ENCODE results near the gene SPEF2. TPM values are rescaled to one million over a fixed set of nuclear protein-coding genes. Genes with fewer than 3 reads are reported as not detected.

The SPEF2 gene
- total RNA-seq, 1 donor from 2014 or later: 11.2 TPM

DNA sequence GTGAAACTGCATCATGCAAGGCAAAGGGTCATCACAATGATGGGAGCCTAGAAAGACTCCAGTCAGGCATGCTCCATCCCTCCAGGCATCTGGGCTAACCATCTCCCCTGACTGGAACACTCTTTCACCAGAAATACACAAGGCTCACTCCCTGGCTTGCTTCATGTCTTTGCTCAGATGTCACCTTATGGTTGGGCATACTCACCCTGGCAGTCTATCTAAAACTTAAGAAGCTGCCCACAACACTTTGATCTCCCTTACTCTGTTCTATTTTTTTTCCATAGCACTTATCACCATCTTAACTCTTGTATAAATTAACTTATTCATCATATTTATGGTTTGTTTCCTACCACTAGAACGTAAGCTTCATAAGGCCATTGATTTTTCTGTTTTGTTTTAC, 90.0 kb downstream of the SPEF2 start:
- DNase-seq (ENCODE audit: low read depth): no peak

DNA sequence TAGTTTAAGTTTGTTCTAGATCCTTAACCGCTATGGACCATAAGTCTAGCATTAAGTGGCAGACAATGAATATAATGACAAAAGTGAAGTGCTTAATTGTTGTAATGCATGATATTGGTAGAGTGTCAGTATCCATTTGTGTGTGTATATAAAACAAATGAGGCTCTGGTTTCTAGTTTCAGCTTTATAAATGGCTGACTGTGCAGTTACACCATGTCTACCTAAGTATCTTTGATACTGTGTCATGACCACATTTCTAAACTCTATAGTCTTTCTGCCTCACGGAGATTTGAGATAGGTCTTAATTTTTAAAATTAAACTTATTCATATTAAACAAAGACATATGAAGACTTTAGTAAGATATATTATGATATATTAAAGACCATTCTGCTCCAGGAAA, 92.0 kb downstream of the SPEF2 start:
- DNase-seq (ENCODE audit: low read depth): no peak

DNA sequence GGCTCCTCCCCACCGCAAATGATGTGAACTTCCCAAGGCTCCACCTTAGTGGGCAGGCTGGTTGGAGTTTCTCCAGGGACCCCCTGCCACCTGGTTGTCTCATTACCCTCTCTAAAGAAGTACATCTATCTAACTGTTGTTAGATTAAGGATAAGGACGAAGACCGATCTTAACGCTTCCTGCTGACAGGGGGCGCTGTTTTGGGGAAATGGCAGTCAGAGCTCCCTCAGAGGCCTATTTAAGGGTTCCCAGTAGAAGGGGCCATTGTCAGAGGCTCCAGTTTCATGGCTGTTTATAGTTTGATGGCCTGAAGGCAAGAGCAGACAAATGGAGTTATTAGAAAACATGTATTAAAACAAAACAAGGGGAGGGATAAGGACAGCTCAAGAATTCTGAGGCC, 100.1 kb downstream of the SPEF2 start:
- DNase-seq (ENCODE audit: low read depth): no peak

DNA sequence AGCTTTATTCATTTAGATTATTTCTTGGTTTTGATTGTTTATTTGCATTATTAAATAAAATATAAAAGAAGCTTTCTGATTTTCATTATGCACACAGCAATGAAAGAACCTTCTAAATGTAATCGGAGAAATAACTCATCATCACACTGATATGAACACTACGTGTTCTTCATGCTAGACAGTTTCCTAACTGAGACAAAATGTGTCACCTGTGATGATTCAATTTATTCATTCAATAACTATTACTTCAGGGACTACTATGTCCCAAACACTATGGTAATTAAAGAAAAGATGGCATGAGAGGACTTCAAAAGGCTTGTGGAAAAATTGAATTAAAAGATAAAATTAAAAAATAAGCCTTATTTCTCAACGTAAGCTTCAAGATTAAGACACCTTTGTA, 118.1 kb downstream of the SPEF2 start:
- no peak for DNase-seq (ENCODE audit: low read depth)

DNA sequence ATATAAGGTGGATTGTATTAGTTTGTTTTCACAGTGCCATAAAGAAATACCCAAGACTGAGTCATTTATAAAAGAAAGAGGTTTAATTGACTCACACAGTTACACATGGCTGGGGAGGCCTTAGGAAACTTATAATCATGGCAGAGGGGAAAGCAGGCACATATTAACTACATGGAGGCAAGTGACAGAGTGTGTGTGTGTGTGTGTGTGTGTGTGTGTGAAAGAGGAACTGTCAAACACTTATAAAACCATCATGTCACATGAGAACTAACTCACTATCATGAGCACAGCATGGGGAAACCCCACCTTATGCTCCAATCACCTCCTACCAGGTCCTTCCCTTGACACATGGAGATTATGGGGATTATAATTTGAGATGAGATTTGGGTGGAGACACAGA, 118.6 kb downstream of the SPEF2 start:
- peak; percentile 58 for DNase-seq (ENCODE audit: low read depth)

DNA sequence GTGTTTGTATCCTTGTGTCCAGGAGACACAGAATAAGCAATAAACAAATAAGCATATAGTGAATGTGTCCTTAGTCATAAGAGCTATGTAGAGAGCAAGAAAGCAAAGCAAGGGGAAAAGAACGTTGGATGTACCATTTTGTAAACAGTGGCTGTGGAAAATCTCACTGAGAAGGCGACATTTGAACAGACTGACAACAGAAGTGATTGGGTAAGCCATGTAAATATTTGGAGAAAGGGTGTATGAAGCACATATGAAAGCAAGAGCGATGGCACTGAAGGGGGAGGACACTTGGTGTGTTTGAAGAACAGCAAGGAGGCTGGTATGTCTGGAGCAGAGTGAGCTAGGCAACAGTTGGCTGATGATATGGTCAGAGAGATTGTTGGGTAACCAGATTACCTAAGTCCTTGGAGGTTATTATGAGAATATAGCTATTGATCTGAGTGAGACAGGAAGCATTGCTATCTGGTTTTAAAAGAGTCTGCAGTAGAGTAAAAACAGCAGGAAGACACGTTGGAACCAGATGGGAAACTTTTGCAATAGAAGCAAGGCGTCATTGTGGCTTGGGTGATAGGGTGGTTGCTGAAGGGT, 123.6 kb downstream of the SPEF2 start:
- no peak for DNase-seq (ENCODE audit: low read depth)

DNA sequence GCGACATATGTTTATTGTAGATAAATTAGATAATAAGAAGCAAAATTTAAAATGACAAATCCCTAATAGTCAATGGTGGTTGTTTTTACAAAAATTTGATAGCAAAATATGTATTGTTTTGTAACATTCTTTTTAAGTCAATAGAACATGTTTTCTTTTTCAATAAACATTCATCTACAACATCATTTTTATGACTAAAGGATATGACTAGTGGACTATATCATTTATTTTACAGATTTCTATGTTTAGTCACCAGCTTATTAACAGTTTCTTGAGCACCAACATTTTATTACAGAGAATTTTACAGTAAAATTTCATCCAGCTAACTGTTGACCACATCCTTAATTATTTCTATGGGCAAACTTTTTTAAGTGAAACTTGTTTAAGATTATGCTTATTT, 124.3 kb downstream of the SPEF2 start:
- DNase-seq (ENCODE audit: low read depth): no peak

DNA sequence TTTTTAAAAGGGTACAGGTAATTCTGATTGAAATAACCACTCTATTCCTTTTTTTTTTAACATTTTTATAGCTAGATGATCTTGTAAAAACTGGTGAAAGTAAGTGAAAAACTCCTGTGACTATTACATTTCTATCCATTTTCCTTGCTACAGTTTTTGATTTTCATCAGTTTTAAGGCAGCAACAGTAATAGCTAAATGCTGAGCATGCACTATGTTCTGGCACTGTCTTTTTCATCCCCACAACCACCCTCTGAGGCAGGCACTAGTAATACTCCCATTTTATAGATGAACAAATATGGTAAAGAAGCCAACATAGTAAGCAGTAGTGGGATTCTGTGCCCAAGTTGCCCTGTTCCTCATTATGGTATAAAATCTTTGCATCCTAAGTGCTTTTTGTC, 126.0 kb downstream of the SPEF2 start:
- DNase-seq (ENCODE audit: low read depth): no peak

DNA sequence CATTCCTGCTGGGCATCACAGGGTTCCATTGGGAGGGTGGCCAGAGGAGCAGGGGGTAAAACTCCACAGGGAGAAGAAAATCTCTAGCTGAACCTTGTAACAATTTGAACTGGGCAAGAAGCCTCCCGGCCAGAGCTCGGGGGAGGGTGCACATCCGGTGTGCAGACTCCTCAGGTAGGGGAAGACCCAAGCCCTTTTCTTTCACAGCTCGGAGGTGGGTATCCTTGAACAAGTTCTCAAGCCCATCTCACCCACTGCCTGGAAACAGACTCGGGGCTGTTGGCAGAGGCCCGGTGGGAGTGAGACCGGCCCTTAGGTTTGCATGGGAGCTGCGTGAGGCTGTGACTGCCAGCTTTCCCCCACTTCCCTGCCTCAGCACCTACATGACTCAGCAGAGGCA, 127.5 kb downstream of the SPEF2 start:
- DNase-seq (ENCODE audit: low read depth): no peak

DNA sequence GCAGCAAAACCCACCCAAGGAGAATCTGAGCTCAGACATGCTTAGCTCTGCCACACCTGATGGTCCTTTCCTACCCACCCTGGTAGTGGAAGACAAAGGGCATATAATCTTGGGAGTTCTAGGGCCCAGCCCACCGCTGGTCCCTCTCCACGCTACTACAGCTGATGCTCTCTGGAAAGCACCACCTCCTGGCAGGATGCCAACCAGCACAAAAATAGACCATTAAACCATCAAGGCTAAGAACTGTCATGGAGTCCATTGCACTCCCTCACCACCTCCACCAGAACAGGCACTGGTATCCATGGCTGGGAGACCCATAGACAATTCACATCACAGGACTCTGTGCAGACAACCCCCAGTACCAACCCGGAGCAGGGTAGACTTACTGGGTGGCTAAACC, 128.0 kb downstream of the SPEF2 start:
- no peak for DNase-seq (ENCODE audit: low read depth)

DNA sequence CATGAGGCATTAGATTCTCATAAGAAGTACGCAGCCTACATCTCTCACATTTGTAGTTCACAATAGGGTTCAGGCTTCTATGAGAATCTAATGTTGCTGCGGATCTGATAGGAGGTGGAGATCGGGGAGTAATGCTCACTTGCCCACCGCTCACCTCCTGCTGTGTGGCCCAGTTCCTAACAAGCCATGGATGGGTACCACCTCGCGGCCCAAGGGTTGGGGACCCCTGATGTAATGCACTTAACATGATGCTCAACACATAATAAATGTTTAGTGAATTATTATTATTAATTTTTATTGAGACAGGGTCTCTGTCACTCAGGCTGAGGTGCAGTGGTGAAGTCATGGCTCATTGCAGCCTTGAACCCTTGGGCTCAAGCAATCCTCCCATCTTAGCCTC, 134.3 kb downstream of the SPEF2 start:
- DNase-seq (ENCODE audit: low read depth): no peak

DNA sequence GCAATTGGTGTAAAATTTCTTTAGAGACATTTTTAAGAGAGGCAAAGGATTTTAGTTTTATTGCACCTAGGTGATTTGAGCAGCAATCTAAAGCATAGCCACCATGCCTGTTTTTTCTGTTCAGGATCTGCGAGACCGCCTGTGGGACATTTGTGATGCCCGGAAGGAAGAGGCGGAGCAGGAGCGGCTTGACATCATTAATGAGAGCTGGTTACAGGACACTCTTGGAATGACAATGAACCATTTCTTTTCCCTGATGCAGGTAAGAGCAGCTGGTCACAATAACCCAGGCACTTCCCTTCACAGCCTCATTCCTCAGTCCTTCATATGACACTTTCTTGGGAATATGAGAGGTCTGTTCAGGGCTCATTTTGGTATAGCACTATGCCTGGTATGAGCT, 135.8 kb downstream of the SPEF2 start:
- no peak for DNase-seq (ENCODE audit: low read depth)

DNA sequence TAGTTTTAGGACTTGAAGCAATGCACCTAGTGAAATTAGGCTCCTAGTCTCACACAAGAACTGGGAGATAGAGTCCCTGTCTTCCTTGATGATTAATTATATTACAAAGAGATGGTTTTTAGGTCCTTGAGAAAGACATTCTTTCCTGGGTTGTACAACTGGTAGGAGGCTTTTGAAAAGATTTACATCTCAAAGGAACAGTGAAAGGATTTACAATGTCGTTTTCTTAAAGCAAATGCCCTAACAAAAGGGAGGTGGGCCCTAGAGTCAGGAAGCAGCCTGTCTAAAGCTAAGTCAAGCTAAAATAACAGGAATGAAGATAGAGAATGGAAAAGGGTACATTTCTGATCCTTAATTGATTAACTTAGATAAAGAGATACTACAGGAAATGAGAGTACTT, 136.8 kb downstream of the SPEF2 start:
- no peak for DNase-seq (ENCODE audit: low read depth)

DNA sequence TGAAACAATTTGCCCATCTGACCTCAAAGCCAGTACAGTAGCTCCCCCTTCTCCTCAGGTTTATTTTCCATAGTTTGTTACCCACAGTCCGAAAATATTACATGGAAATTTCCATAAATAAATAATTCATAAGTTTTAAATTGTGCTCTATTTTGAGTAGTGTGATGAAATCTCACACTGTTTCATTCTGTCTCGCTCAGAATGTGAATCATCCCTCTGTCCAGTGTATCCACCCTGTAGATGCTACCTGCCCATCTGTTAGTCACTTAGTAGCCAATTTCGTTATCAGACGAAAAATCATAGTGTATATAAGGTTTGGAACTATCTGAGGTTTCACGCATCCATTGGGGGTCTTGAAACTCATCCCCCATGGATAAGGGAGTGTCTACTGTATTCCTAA, 138.3 kb downstream of the SPEF2 start:
- DNase-seq (ENCODE audit: low read depth): no peak

DNA sequence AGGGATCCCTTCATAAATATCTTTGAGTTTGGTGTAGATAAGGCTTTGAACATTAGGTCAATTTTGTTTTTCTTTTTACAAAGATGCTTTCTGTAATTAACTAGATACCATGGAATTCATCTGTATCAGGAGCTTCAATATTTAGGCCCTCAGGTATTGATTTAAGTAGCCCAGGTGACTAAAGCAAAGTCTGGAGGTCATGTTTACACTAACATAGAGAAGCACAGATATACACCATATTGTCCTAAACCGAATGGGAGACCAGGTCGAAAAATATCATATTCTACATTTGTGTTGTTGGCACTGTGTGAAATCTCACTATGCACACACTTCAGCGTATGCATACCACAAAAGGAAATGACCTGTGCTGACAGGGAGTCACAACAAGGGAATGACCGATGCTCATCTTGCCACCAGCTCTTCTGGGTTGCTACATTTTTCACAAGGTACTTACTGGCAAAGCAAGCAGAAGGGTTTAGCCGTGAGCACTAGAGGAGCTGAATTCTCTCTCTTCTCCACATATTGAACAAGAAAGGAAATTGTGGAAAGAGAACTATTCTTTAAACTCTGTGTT, 140.6 kb downstream of the SPEF2 start:
- DNase-seq (ENCODE audit: low read depth): no peak

DNA sequence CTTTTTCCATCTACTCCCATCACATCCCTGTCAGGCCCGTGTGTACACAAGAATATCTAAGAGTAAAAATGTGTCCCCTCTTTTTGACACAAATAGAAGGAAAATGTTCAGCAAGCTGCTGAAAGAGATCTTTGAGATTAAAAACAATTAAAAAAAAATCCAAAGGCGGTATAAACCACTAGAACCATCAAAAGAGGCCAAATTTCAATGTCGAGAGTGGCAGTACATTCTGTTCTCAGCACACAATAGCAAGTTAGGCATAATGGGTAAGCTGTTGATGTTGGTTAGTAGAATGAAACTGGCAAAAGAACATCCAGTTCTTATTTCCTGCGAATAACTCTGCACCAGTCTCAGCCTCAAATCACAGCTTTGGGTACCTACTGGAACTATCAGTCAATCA, 143.9 kb downstream of the SPEF2 start:
- DNase-seq (ENCODE audit: low read depth): no peak

DNA sequence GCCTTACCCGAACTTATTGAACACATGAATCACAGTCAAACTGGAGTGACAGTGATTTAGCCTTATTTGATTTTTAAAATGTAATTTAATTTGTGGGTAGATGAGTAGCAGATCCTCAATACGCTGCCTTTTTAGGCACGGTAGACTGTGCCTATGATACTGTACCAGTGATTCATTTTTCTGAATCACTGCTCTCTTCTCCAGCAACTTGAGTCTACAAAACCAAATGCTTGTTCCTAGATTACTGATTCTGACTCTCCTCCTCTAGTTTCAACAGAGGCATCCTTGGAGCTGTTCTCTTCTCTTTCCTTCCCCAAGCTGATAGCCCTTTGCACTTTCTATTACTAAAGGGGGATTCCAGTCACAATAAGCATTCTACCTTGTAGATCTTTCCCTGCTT, 144.7 kb downstream of the SPEF2 start:
- no peak for DNase-seq (ENCODE audit: low read depth)

DNA sequence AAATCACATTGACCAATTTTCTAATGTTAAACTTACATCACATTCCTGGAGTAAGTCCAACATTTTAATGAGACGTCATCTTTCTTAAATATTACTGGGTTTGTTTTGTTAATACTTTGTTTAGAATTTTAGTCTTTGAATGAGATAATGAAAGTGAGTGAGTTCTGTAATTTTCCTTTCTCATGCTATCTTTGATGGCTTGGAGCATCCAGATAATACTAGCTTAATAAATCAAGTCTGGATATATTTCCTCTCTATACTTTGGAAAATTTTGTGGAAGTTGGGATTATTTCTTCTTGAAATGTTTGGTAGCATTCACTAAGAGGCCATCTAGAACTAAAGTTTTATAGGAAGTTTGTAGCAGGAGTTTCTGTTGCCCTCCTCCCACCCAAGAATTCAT, 148.3 kb downstream of the SPEF2 start:
- DNase-seq (ENCODE audit: low read depth): no peak

DNA sequence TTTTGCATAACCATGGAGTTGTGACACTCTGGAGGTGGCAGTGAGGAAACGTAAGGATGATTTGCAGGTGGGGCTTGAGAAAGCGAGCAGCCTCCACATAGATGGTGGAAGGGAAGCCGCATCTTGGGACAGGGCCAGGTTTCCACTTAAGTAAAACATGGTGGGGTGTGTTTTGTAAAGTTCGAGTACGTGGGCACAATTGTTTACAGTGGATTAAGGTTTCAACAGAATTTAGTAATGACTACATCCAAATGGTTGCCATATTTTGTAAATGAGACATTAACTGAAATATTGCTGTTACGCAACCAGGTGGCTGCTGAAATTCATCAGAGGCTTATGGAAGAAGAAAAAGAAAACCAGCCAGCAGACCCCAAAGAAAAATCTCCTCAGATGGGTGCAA, 153.6 kb downstream of the SPEF2 start:
- no peak for DNase-seq (ENCODE audit: low read depth)

DNA sequence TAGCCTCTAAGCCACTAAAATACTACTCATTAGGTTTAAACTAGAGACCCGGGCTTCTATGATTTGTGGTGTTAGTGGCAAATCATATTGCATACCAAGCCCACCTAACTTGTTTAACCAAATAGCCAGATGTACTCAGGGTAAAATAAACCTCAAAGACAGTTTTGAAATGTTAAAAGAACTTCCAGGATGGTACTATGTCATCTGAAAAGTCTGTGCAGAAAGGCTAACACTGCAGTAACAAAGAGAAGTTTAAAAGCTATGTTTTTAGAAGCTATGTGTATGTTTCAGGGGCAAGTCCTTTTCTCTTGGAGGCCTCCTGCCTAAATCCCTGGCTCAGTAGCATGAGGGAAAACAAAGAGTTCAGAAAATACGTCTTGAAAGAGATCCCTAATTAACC, 154.2 kb downstream of the SPEF2 start:
- DNase-seq (ENCODE audit: low read depth): no peak

DNA sequence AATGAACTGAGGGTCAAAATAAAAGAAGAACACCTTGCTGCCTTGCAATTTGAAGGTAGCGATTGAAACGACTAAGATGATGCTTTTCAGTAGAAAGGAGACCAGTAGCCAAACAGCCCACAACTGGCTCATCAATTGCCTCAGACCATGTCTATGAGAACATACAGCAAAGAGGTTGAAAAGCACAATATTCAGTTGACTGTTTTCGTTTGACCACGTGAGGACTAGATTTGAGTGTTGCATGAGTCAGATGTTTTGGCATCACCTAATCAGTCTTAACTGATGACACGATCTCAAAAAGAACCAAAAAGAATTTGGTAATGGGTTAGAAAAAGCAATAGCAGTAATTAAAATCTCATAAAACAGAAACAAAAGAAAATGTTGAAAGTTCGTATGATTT, 156.3 kb downstream of the SPEF2 start:
- DNase-seq (ENCODE audit: low read depth): no peak

DNA sequence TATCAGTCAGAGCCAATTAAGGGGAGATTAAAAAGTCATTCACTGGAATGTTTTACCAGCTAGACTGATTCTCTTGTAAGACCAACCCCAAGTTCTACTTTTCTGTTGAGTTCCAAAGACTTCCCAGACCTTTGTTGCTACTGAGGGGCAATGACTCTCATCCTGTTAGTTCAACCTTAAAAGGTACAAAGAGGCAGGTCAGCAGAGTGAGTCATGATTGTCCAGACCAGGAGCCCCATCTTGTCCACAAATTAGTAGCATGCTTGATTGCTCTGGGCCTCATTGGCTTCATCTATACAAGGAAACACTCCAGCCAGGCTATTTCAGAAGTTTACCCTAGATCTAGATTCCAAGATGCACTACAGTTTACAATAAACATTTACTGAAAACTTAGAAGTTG, 159.1 kb downstream of the SPEF2 start:
- peak; percentile 88 for DNase-seq (ENCODE audit: low read depth)

DNA sequence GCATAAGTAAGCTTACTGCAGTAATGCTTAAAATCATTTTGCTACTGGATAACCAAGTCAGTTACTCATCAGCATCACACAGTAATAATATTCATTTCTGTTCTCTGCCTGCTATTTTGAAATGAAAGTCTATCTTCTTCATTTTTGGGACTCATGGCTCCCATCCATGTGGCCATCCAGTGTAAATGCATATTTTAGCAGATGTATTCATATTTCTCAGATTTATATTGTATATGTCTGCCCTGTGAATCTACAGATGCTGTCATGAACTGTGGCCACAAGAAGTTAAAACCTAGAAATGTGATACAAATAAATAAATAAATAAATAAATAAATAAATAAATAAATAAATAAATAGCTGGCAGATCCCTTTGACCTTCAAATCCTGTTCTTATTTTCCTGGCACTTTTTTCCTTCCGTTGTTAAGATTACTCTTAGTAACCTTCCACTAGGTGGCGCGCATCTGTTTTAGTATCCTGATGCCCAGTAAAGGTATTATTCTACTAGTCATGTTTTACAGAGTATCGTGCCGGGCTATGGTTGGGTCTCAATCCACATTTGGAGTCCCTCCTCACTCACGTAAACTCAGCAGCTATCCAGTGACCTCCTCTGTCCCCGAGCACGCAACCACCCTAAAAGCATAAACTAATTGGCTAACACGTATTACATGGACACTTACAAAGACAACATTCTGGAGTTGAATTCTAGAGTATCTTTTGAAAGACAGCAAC, 159.9 kb downstream of the SPEF2 start:
- DNase-seq (ENCODE audit: low read depth): peak; percentile 83
